Urinary bladder (tissue), 4 donors: ENCODE measurements around the gene DDX53. TPM values are rescaled to one million over a fixed set of nuclear protein-coding genes. Genes with fewer than 3 reads are reported as not detected.

Experiments used
- DNase-seq: peaks from one replicate; pipeline ENCODE4 v3.0.0-alpha.2; 2015; ENCODE audit errors: extremely low spot score
- H3K27ac ChIP-seq: one replicate; pipeline ENCODE4 v1.5.1; 2013; ENCODE audit warnings: low read depth, mild to moderate bottlenecking, moderate library complexity
- H3K36me3 ChIP-seq: one replicate; pipeline ENCODE4 v1.6.1; 2013; ENCODE audit warnings: mild to moderate bottlenecking, moderate library complexity; ENCODE audit not compliant: insufficient read depth
- H3K4me1 ChIP-seq: one replicate; pipeline ENCODE4 v1.6.1; 2013; ENCODE audit warnings: mild to moderate bottlenecking, moderate library complexity; ENCODE audit not compliant: insufficient read depth
- H3K4me3 ChIP-seq: one replicate; pipeline ENCODE4 v1.5.1; 2013; ENCODE audit warnings: low read depth, low read length
- WGBS: extraction: QIAGEN DNeasy Blood & Tissue Kit; methylation state at CpG from one replicate; pipeline ENCODE4 v1.1.7; 2013; 5-methylcytosine and 5-hydroxymethylcytosine counted together
- polyA plus RNA-seq: library from polyadenylated mRNA; stranded (reverse); fragments of 200-250 nt; gene quantifications from one replicate; pipeline ENCODE4 v1.2.3, GENCODE V29; 2013
- total RNA-seq: library from RNA; depleted of rRNA; stranded (reverse); fragments of >200 nt; gene quantifications from one replicate; pipeline ENCODE4 v1.2.3, GENCODE V29; 2014
- donor health status: healthy with polysubstance abuse.
- donor health status: healthy.

Gene DDX53
- total RNA-seq: not detected
- not detected for polyA plus RNA-seq

- 97% methylated on average over 23 of the region's 23 CpGs for WGBS
These were observed at the start of gene DDX53 for GRCh38 chrX:22999696-23000223. TSS of gene DDX53 (plus strand) at chrX:22999960. CDS start at chrX:23000058, 98 bp downstream.

GRCh38 chrX:22950269-22951266 is 49.2 kb upstream of the DDX53 start:
- no peak overlapping the region for H3K27ac ChIP-seq
- no peaks in the 10 kb centered on the region for H3K36me3 ChIP-seq
- DNase-seq: no peak
- no peak overlapping the region for H3K4me3 ChIP-seq
- H3K4me1 ChIP-seq: no peaks in the 10 kb centered on the region
- WGBS: 72% methylated on average over 5 of the region's 5 CpGs

More at GRCh38 chrX:22999696-23000223, at the start of gene DDX53:
- H3K4me1 ChIP-seq: no peaks in the 10 kb centered on the region
- no peak within 1 kb of the TSS for H3K4me3 ChIP-seq
- H3K27ac ChIP-seq: no peak within 1 kb of the TSS
- no peak for DNase-seq
- no peaks in the 10 kb centered on the region for H3K36me3 ChIP-seq

GRCh38 chrX:22952010-22952409 is 47.8 kb upstream of the DDX53 start:
- Histone ChIP-seq H3K27ac (no peak overlapping the region), H3K4me1 (no peaks in the 10 kb centered on the region), H3K36me3 (no peaks in the 10 kb centered on the region), H3K4me3 (no peak overlapping the region)
- no peak for DNase-seq
- WGBS: 12% methylated on average over 6 of the region's 6 CpGs

- Histone ChIP-seq H3K27ac (no peak overlapping the region), H3K36me3 (no peaks in the 10 kb centered on the region), H3K4me3 (no peak overlapping the region), H3K4me1 (no peaks in the 10 kb centered on the region)
- DNase-seq: no peak
- 99% methylated on average over 2 of the region's 2 CpGs for WGBS
These were observed 41.5 kb upstream of the DDX53 start for GRCh38 chrX:22958250-22958649.

GRCh38 chrX:22959204-22959920 is 40.4 kb upstream of the DDX53 start:
- H3K36me3 ChIP-seq: no peaks in the 10 kb centered on the region
- no peak for DNase-seq
- WGBS: 52% methylated on average over 4 of the region's 4 CpGs
- no peaks in the 10 kb centered on the region for H3K4me1 ChIP-seq
- no peak overlapping the region for H3K27ac ChIP-seq
- no peak overlapping the region for H3K4me3 ChIP-seq

- 68% methylated on average over 2 of the region's 2 CpGs for WGBS
- Histone ChIP-seq H3K4me1 (no peaks in the 10 kb centered on the region), H3K36me3 (no peaks in the 10 kb centered on the region), H3K27ac (no peak overlapping the region), H3K4me3 (no peak overlapping the region)
- no peak for DNase-seq
These were observed 36.6 kb upstream of the DDX53 start for GRCh38 chrX:22963196-22963595.

- no peaks in the 10 kb centered on the region for H3K36me3 ChIP-seq
- H3K4me3 ChIP-seq: no peak overlapping the region
- no peaks in the 10 kb centered on the region for H3K4me1 ChIP-seq
- no peak for DNase-seq
- no peak overlapping the region for H3K27ac ChIP-seq
- 88% methylated on average over 2 of the region's 2 CpGs for WGBS
These were observed 31.3 kb upstream of the DDX53 start for GRCh38 chrX:22968494-22968893.

GRCh38 chrX:22969411-22969810 is 30.3 kb upstream of the DDX53 start:
- Histone ChIP-seq H3K36me3 (no peaks in the 10 kb centered on the region), H3K4me3 (no peak overlapping the region), H3K27ac (no peak overlapping the region), H3K4me1 (no peaks in the 10 kb centered on the region)
- WGBS: 12% methylated on average over 1 of the region's 1 CpG
- DNase-seq: no peak

GRCh38 chrX:22970861-22971260 is 28.9 kb upstream of the DDX53 start:
- H3K4me3 ChIP-seq: no peak overlapping the region
- no peak for DNase-seq
- 94% methylated on average over 1 of the region's 1 CpG for WGBS
- H3K27ac ChIP-seq: no peak overlapping the region
- no peaks in the 10 kb centered on the region for H3K36me3 ChIP-seq
- H3K4me1 ChIP-seq: no peaks in the 10 kb centered on the region

- WGBS: 94% methylated on average over 4 of the region's 4 CpGs
- no peak overlapping the region for H3K27ac ChIP-seq
- no peaks in the 10 kb centered on the region for H3K4me1 ChIP-seq
- H3K36me3 ChIP-seq: no peaks in the 10 kb centered on the region
- DNase-seq: no peak
- no peak overlapping the region for H3K4me3 ChIP-seq
These were observed 25.1 kb upstream of the DDX53 start for GRCh38 chrX:22974616-22975015.

GRCh38 chrX:22975786-22976185 is 24.0 kb upstream of the DDX53 start:
- Histone ChIP-seq H3K4me3 (no peak overlapping the region), H3K27ac (no peak overlapping the region), H3K36me3 (no peaks in the 10 kb centered on the region), H3K4me1 (no peaks in the 10 kb centered on the region)
- 86% methylated on average over 1 of the region's 1 CpG for WGBS
- DNase-seq: no peak

- H3K27ac ChIP-seq: no peak overlapping the region
- WGBS: 99% methylated on average over 2 of the region's 2 CpGs
- no peak for DNase-seq
- H3K36me3 ChIP-seq: no peaks in the 10 kb centered on the region
- H3K4me1 ChIP-seq: no peaks in the 10 kb centered on the region
- H3K4me3 ChIP-seq: no peak overlapping the region
These were observed 13.8 kb upstream of the DDX53 start for GRCh38 chrX:22985958-22986357.

GRCh38 chrX:22987452-22987851 is 12.3 kb upstream of the DDX53 start:
- Histone ChIP-seq H3K36me3 (no peaks in the 10 kb centered on the region), H3K4me1 (no peaks in the 10 kb centered on the region), H3K27ac (no peak overlapping the region), H3K4me3 (no peak overlapping the region)
- DNase-seq: no peak
- WGBS: 98% methylated on average over 1 of the region's 1 CpG

- no peaks in the 10 kb centered on the region for H3K4me1 ChIP-seq
- DNase-seq: no peak
- no peaks in the 10 kb centered on the region for H3K36me3 ChIP-seq
- H3K27ac ChIP-seq: no peak overlapping the region
- 68% methylated on average over 2 of the region's 2 CpGs for WGBS
- no peak overlapping the region for H3K4me3 ChIP-seq
These were observed 3.4 kb downstream of the DDX53 start for GRCh38 chrX:23003116-23003515.
